Keratinocyte (primary cell): ENCODE measurements around the gene B4GALT3. TPM values are rescaled to one million over a fixed set of nuclear protein-coding genes. Genes with fewer than 3 reads are reported as not detected.

Source experiments
- DNase-seq: peaks from one replicate; pipeline ENCODE4 v3.0.0-alpha.2; 2011; ENCODE audit warnings: low read depth, missing footprints, low spot score
- FAIRE-seq: peaks from 2 replicates; lab custom pipeline; 2011; peaks lifted over from hg19 to GRCh38; lab: Jason Lieb, UNC
- H2AFZ ChIP-seq: 2 replicates; pipeline ENCODE4 v1.6.0; 2012; ENCODE audit warnings: low read length, control low read depth, inconsistent platforms; ENCODE audit not compliant: control insufficient read depth
- H3K27ac ChIP-seq: 2 replicates; pipeline ENCODE4 v1.5.1; 2011; ENCODE audit warnings: low read length; ENCODE audit not compliant: control insufficient read depth, insufficient read depth
- H3K27me3 ChIP-seq: 3 replicates; pipeline ENCODE4 v1.6.0; 2011; ENCODE audit warnings: low read length; ENCODE audit not compliant: control insufficient read depth, insufficient read depth; ENCODE audit errors: extremely low read depth
- H3K36me3 ChIP-seq, 2 experiments: 2 replicates in 1 of 2; 3 replicates in 1 of 2; pipeline ENCODE4 v1.5.1; 2011; ENCODE audit warnings: low read length in 2 of 2, mild to moderate bottlenecking in 1 of 2; ENCODE audit not compliant: control insufficient read depth in 2 of 2, insufficient read depth in 2 of 2; ENCODE audit errors: extremely low read depth in 1 of 2
- H3K4me1 ChIP-seq: 3 replicates; pipeline ENCODE4 v1.5.1; 2011; ENCODE audit warnings: low read length; ENCODE audit not compliant: control insufficient read depth, insufficient read depth; ENCODE audit errors: extremely low read depth
- H3K4me2 ChIP-seq: 3 replicates; pipeline ENCODE4 v1.6.0; 2011; ENCODE audit warnings: low read depth, low read length; ENCODE audit not compliant: control insufficient read depth, insufficient read depth; ENCODE audit errors: extremely low read depth
- H3K4me3 ChIP-seq, 3 experiments: fragments of 200-600 bp in 1 of 3; sonication (generic) in 1 of 3; 2 replicates in 2 of 3; 3 replicates in 1 of 3; pipeline ENCODE4 v1.5.1; 2011 to 2016; ENCODE audit warnings: low read length in 3 of 3, mild to moderate bottlenecking in 3 of 3, control low read depth in 2 of 3, inconsistent platforms in 1 of 3, low read depth in 1 of 3, mixed read lengths in 1 of 3, mixed run types in 1 of 3, moderate library complexity in 1 of 3; ENCODE audit not compliant: control insufficient read depth in 2 of 3, insufficient read depth in 2 of 3; ENCODE audit errors: extremely low read depth in 1 of 3
- H3K79me2 ChIP-seq: 2 replicates; pipeline ENCODE4 v1.6.0; 2012; ENCODE audit warnings: low read length; ENCODE audit not compliant: control insufficient read depth, insufficient read depth
- H3K9ac ChIP-seq: 3 replicates; pipeline ENCODE4 v1.6.0; 2011; ENCODE audit warnings: low read length; ENCODE audit not compliant: control insufficient read depth, insufficient read depth; ENCODE audit errors: extremely low read depth
- H3K9me1 ChIP-seq: 3 replicates; pipeline ENCODE4 v1.6.0; 2011; ENCODE audit warnings: low read length; ENCODE audit not compliant: control insufficient read depth, insufficient read depth; ENCODE audit errors: extremely low read depth
- H3K9me3 ChIP-seq: 2 replicates; pipeline ENCODE4 v1.5.1; 2012; ENCODE audit warnings: low read depth, low read length; ENCODE audit not compliant: control insufficient read depth
- H4K20me1 ChIP-seq: 3 replicates; pipeline ENCODE4 v1.6.0; 2011; ENCODE audit warnings: low read length; ENCODE audit not compliant: control insufficient read depth, insufficient read depth; ENCODE audit errors: extremely low read depth
- EZH2 ChIP-seq: IDR thresholded peaks from one replicate; pipeline ENCODE4 v1.6.1; 2012; ENCODE audit warnings: inconsistent platforms, mild to moderate bottlenecking, low read length, moderate library complexity
- dilution Hi-C: fragments of 300-500 bp; cut with MboI; formaldehyde crosslinking; loops from one replicate; pipeline ENCODE4 v1.7.0; 2020; ENCODE audit warnings: low sequenced_read_pairs; ENCODE audit not compliant: extremely low pct_ligation_motif_present
- polyA plus RNA-seq, 5 experiments: library from polyadenylated mRNA; depleted of rRNA in 3 of 5; stranded (reverse) in 3 of 5; stranded (forward) in 1 of 5; unstranded in 1 of 5; fragments of >200 nt; gene quantifications; 1 replicate in 1 of 5; 2 replicates in 3 of 5; 3 replicates in 1 of 5; pipeline versions ENCODE4 v1.2.1 to v1.2.3, GENCODE V29; 2011 to 2012; ENCODE audit warnings: missing spikeins in 2 of 5, low read depth in 1 of 5, low replicate concordance in 1 of 5
- TF ChIP-seq, protein P1 (sequence below), 3 experiments: IDR thresholded peaks in 1 of 3; conservative IDR thresholded peaks in 1 of 3; optimal IDR thresholded peaks in 1 of 3; 2 replicates in 2 of 3; 3 replicates in 1 of 3; pipeline versions ENCODE3 to v1.5.1; 2011; ENCODE audit warnings: low read length in 3 of 3, mild to moderate bottlenecking in 3 of 3, moderate library complexity in 2 of 3, control low read depth in 1 of 3, inconsistent platforms in 1 of 3; ENCODE audit not compliant: insufficient read depth in 2 of 3; ENCODE audit errors: extremely low read depth in 1 of 3

The B4GALT3 gene
- polyA plus RNA-seq, 1 donor (not counting 4 experiments of a cell fraction or from before 2014, with no cell fraction given), result 19.1 TPM

DNA sequence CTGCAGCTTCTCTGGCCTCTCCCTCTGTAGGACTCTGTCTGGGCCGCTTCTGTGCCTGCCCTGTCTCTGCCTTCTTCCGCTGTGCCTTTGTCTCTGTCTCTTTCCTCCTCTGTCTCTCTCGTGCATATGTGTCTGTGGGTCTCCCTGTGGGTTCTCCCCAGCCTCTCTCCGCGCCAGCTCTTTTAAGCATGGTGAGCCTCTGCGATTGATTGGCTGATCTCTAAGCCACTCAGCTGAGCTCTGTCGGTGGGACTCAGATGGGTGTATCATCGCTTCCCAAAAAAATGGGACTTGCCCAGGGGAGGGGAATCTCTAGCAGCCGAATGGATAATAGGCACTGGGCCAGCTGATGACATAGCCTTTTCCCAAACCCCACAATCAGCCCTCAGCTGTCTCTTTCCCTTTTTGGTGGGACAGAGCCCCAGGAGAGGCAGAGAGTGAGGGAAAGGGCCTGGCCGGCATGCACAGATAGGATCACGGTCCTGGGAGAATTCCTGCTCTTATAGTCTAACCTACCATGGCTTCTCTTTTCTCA is 21.7 kb upstream of the B4GALT3 start, which contains the start of gene ADAMTS4:
TSS of gene ADAMTS4 (minus strand) at position 158 of the 535 bp plus-strand sequence. CDS start 427 bp downstream, outside the sequence.
- Histone ChIP-seq H2AFZ (peak within 1 kb of the TSS; percentile 50), H3K9ac (peak within 1 kb of the TSS; percentile 63), H3K36me3 (peaks cover 5 to 7% of the 10 kb centered on the region in 2 experiments), H3K9me3 (no peaks in the 10 kb centered on the region), H3K4me2 (peak within 1 kb of the TSS; percentile 27), H3K27ac (peak within 1 kb of the TSS; percentile 92), H3K4me1 (peaks cover 47% of the 10 kb centered on the region), H3K9me1 (no peaks in the 10 kb centered on the region), H3K27me3 (no peaks in the 10 kb centered on the region), H3K79me2 (peaks cover 15% of the 10 kb centered on the region), H4K20me1 (no peaks in the 10 kb centered on the region), H3K4me3 (peak within 1 kb of the TSS in 1 of 3 experiments; percentile 10)
- FAIRE-seq, result peak; percentile 49
- TF ChIP-seq, protein P1, sequence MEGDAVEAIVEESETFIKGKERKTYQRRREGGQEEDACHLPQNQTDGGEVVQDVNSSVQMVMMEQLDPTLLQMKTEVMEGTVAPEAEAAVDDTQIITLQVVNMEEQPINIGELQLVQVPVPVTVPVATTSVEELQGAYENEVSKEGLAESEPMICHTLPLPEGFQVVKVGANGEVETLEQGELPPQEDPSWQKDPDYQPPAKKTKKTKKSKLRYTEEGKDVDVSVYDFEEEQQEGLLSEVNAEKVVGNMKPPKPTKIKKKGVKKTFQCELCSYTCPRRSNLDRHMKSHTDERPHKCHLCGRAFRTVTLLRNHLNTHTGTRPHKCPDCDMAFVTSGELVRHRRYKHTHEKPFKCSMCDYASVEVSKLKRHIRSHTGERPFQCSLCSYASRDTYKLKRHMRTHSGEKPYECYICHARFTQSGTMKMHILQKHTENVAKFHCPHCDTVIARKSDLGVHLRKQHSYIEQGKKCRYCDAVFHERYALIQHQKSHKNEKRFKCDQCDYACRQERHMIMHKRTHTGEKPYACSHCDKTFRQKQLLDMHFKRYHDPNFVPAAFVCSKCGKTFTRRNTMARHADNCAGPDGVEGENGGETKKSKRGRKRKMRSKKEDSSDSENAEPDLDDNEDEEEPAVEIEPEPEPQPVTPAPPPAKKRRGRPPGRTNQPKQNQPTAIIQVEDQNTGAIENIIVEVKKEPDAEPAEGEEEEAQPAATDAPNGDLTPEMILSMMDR (optimal IDR thresholded peaks at IDR 0.05 in 1 of 3, IDR thresholded peaks at IDR 0.05 in 1 of 3, conservative IDR thresholded peaks at IDR 0.05 in 1 of 3; ENCODE audit: extremely low read depth in 1 of 3, insufficient read depth in 2 of 3, low read length in 3 of 3), result no peak
- no peak for TF ChIP-seq EZH2
- DNase-seq, result no peak
- dilution Hi-C loops, result no loop called here

DNA sequence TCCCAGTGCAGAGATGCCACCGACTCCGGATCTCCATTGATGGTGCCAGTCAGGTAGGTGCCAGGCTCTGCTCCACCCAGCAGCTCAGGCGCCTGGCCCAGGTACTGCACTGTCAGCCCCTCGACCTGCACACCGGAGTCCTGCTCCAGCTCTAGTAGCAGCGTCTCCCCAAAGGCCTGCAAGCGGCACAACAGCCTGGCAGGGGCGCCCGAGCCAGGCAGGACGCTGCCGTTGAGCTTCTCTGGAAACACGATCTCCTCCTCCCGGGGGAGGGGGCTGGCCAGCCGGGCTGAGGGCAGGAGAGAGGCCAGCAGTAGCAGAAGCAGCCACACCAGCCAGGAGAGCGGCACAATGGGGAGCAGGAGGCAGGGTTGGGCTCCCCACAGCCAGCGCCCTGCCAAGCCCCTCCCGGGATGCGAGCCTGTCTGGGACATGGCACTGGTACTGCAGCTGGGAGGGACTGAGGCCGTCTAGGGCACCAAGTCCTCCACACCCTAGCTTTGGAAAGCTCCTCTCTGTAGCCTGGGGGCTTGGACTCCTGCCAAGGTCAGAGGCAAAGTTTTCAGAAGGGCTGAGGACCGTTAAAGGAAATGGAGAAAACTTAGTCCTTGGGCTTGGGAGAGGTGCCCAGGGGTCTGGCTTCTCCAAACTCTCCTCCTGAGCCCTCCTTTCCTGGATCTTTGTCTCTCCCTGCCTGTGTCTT is 21.0 kb upstream of the B4GALT3 start:
- H3K9ac ChIP-seq, result peak overlapping the region; percentile 0

More for the DNA sequence above, 21.0 kb upstream of the B4GALT3 start:
- peak overlapping the region in 1 of 3 experiments; percentile 10 for H3K4me3 ChIP-seq
- no peaks in the 10 kb centered on the region for H3K27me3 ChIP-seq
- no peaks in the 10 kb centered on the region for H4K20me1 ChIP-seq
- peak overlapping the region; percentile 27 for H3K4me2 ChIP-seq
- peak overlapping the region; percentile 46 for H2AFZ ChIP-seq
- dilution Hi-C loops, result no loop called here
- H3K27ac ChIP-seq, result peak overlapping the region; percentile 1
- H3K79me2 ChIP-seq, result peaks cover 9% of the 10 kb centered on the region
- H3K4me1 ChIP-seq, result peaks cover 45% of the 10 kb centered on the region
- H3K9me1 ChIP-seq, result no peaks in the 10 kb centered on the region
- no peak for FAIRE-seq
- no peaks in the 10 kb centered on the region for H3K9me3 ChIP-seq
- peaks cover under 1% of the 10 kb centered on the region in 2 experiments for H3K36me3 ChIP-seq
- no peak for DNase-seq
- TF ChIP-seq, protein P1 (optimal IDR thresholded peaks at IDR 0.05 in 1 of 3, IDR thresholded peaks at IDR 0.05 in 1 of 3, conservative IDR thresholded peaks at IDR 0.05 in 1 of 3; ENCODE audit: extremely low read depth in 1 of 3, insufficient read depth in 2 of 3, low read length in 3 of 3), result peak in 2 of 3 experiments; percentile 6 to 12
- TF ChIP-seq EZH2, result no peak
